Gastrocnemius medialis (tissue), 4 donors: ENCODE measurements around the gene ANAPC7. TPM values are rescaled to one million over a fixed set of nuclear protein-coding genes. Genes with fewer than 3 reads are reported as not detected.

Source experiments
- ATAC-seq, 2 donors: fragments of 150-250 bp; one replicate each; pipeline ENCODE4 v1.9.1; 2016
- DNase-seq, 2 donors: peaks; one replicate each; pipeline ENCODE4 v3.0.0-alpha.2; 2019
- H3K27ac ChIP-seq, 4 donors: fragments of 200-600 bp; sonication (generic); 1 replicate in 1 of 4; 2 replicates in 3 of 4; pipeline ENCODE4 v1.5.1; 2016 to 2018; ENCODE audit warnings: mild to moderate bottlenecking in 2 of 4, moderate library complexity in 1 of 4
- H3K27me3 ChIP-seq, 3 donors: fragments of 200-600 bp; sonication (generic) in 2 of 3; 1 replicate in 1 of 3; 2 replicates in 2 of 3; pipeline versions ENCODE4 v1.5.1 to v1.6.0; 2016 to 2019; ENCODE audit warnings: mild to moderate bottlenecking in 1 of 3, moderate library complexity in 1 of 3
- H3K36me3 ChIP-seq, 2 donors: fragments of 200-600 bp; sonication (generic) in 1 of 2; one replicate each; pipeline ENCODE4 v1.5.1; 2017 to 2018
- H3K4me1 ChIP-seq, 2 donors: fragments of 200-600 bp; sonication (generic) in 1 of 2; one replicate each; pipeline ENCODE4 v1.5.1; 2016 to 2017; ENCODE audit warnings: mild to moderate bottlenecking in 2 of 2
- H3K4me3 ChIP-seq, 4 donors: fragments of 200-600 bp; sonication (generic) in 3 of 4; 1 replicate in 1 of 4; 2 replicates in 3 of 4; pipeline ENCODE4 v1.5.1; 2016 to 2019; ENCODE audit warnings: mild to moderate bottlenecking in 2 of 4
- H3K9me3 ChIP-seq, 3 donors: fragments of 200-600 bp; sonication (generic) in 2 of 3; 1 replicate in 1 of 3; 2 replicates in 2 of 3; pipeline ENCODE4 v1.5.1; 2016 to 2019
- POLR2A ChIP-seq, 2 donors: fragments of 450-650 bp; IDR thresholded peaks; one replicate each; pipeline ENCODE4 v1.6.1; 2017; ENCODE audit warnings: antibody characterized with exemption in 2 of 2, mild to moderate bottlenecking in 2 of 2, moderate library complexity in 2 of 2
- in situ Hi-C, 4 donors: fragments of 200-750 bp; cut with MboI; loops; one replicate each; pipeline versions ENCODE4 v1.15.0 to v1.8.0; 2017; ENCODE audit warnings: low sequenced_read_pairs in 4 of 4
- intact Hi-C: fragments of 100-400 bp; cut with DNase I; formaldehyde crosslinking; loops from one replicate; pipeline ENCODE4 v1.15.1; 2023; ENCODE audit warnings: low total_unique reads
- total RNA-seq, 4 donors: library from RNA; depleted of rRNA; stranded (reverse); fragments of >200 nt; gene quantifications; one replicate each; pipeline versions ENCODE4 v1.1.0 to v1.2.3, GENCODE V29; 2016
- TF ChIP-seq, protein P1 (sequence below), 5 experiments: fragments of 450-650 bp in 3 of 5; fragments of 200-600 bp in 2 of 5; sonication (generic) in 2 of 5; IDR thresholded peaks in 4 of 5; conservative IDR thresholded peaks in 1 of 5; 1 replicate in 4 of 5; 2 replicates in 1 of 5; pipeline ENCODE4 v1.5.1; 2016 to 2019; ENCODE audit warnings: antibody characterized with exemption in 5 of 5, mild to moderate bottlenecking in 3 of 5, moderate library complexity in 3 of 5

The ANAPC7 gene
- total RNA-seq, 4 donors from 2014 or later = 27.5 to 57.1 (median 38.2) TPM

GRCh38 chr12:110339184-110339952, 64.1 kb downstream of the ANAPC7 start:
- in situ Hi-C loops (no loop called here), intact Hi-C loops (no loop called here)
- no peak for ATAC-seq
- TF ChIP-seq POLR2A (IDR thresholded peaks at IDR 0.05) = no peak
- TF ChIP-seq, protein P1, sequence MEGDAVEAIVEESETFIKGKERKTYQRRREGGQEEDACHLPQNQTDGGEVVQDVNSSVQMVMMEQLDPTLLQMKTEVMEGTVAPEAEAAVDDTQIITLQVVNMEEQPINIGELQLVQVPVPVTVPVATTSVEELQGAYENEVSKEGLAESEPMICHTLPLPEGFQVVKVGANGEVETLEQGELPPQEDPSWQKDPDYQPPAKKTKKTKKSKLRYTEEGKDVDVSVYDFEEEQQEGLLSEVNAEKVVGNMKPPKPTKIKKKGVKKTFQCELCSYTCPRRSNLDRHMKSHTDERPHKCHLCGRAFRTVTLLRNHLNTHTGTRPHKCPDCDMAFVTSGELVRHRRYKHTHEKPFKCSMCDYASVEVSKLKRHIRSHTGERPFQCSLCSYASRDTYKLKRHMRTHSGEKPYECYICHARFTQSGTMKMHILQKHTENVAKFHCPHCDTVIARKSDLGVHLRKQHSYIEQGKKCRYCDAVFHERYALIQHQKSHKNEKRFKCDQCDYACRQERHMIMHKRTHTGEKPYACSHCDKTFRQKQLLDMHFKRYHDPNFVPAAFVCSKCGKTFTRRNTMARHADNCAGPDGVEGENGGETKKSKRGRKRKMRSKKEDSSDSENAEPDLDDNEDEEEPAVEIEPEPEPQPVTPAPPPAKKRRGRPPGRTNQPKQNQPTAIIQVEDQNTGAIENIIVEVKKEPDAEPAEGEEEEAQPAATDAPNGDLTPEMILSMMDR (IDR thresholded peaks at IDR 0.05 in 4 of 5, conservative IDR thresholded peaks at IDR 0.05 in 1 of 5) = no peak
- Histone ChIP-seq H3K36me3 (peaks cover 9 to 100% of the 10 kb centered on the region in 2 donors), H3K27ac (peak overlapping the region in 3 of 4 donors; percentile 13 to 36 (median 18)), H3K4me1 (no peaks in the 10 kb centered on the region), H3K9me3 (no peaks in the 10 kb centered on the region), H3K4me3 (no peak overlapping the region), H3K27me3 (no peaks in the 10 kb centered on the region)
- no peak for DNase-seq

- in situ Hi-C loops = no loop called here
- TF ChIP-seq, protein P1 (IDR thresholded peaks at IDR 0.05 in 4 of 5, conservative IDR thresholded peaks at IDR 0.05 in 1 of 5) = peak in 1 of 5 experiments; percentile 3
- TF ChIP-seq POLR2A (IDR thresholded peaks at IDR 0.05) = no peak
- no peaks in the 10 kb centered on the region for H3K27me3 ChIP-seq
- peaks cover 9 to 100% of the 10 kb centered on the region in 2 donors for H3K36me3 ChIP-seq
- intact Hi-C loops = no loop called here
- H3K9me3 ChIP-seq = no peaks in the 10 kb centered on the region
- no peak overlapping the region for H3K4me3 ChIP-seq
- H3K4me1 ChIP-seq = no peaks in the 10 kb centered on the region
- peak overlapping the region; percentile 11 to 21 (median 16) for H3K27ac ChIP-seq
- ATAC-seq (no peak), DNase-seq (no peak)
These were observed 64.8 kb downstream of the ANAPC7 start for GRCh38 chr12:110338754-110339153.

DNA sequence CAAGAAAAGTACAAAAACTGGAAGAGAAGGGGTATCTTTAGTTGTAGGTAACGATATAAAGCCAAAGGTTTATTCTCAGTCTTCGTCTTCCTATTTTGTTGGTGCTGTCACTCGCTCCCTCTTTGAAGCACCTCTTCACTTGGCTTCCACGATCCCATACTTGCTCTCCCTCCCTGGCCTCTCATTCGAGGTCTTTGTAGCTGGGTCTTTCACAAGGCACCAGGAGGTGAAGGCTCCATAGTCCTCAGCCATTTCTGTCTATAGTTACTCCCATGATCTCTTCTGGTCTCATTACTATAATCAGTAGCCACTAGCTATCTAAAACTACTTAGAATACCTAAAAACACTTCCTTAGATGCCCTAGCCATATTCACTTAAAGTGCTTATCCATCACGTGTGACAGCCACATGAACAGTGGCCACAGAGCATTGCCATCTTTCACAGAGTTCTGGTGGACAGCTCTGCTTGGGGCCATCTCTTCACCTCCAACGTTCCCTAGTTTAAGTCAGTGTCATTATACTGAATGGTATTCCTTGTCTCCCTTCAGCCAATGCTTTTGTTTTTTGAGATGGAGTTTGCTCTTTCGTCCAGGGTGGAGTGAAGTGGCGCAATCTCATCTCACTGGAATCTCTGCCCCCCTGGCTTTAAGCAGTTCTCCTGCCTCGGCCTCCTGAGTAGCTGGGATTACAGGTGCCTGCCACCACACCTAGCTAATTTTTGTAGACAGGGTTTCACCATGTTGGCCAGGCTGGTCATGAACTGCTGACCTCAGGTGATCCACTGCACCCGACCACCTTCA, 65.4 kb downstream of the ANAPC7 start:
- no peak for ATAC-seq
- no peaks in the 10 kb centered on the region for H3K9me3 ChIP-seq
- H3K27me3 ChIP-seq = no peaks in the 10 kb centered on the region
- no peaks in the 10 kb centered on the region for H3K4me1 ChIP-seq
- H3K27ac ChIP-seq = peak overlapping the region; percentile 11 to 24 (median 17)
- no peak overlapping the region for H3K4me3 ChIP-seq
- in situ Hi-C loops (no loop called here), intact Hi-C loops (no loop called here)
- peaks cover 9 to 100% of the 10 kb centered on the region in 2 donors for H3K36me3 ChIP-seq
- TF ChIP-seq POLR2A (IDR thresholded peaks at IDR 0.05) = no peak
- TF ChIP-seq, protein P1 (IDR thresholded peaks at IDR 0.05 in 4 of 5, conservative IDR thresholded peaks at IDR 0.05 in 1 of 5) = no peak
- no peak for DNase-seq

DNA sequence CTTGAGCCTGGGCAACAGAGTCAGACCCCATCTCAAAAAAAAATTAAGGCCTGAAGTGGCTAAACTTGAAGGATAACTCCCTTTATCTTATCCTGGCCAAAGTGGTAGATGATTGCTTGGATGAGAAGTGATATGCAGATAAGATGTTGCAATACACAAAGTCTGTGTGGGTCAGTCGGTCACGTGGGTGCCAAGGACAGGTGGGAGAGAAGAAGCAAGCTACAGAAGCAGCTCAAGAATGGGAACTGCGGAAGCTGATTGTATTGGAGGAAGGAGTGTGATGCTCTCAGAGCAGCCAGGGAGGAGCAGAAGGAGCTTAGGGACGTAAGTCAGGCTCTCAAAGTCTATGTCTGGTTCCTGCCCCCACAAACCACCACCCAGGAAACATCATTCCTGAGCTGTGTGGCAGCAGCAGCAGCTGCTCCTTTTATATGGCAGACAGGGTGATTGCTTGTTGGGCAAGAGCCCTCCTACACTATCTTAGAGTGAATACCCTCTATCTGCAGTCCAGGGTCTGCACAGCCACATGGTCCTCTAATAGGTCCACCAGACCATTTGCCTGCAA, 67.9 kb downstream of the ANAPC7 start:
- peaks cover 0 to 8% of the 10 kb centered on the region in 2 donors for H3K4me1 ChIP-seq
- ATAC-seq = no peak
- intact Hi-C loops = no loop called here
- no peaks in the 10 kb centered on the region for H3K9me3 ChIP-seq
- H3K4me3 ChIP-seq = no peak overlapping the region
- no peak for DNase-seq
- H3K27me3 ChIP-seq = no peaks in the 10 kb centered on the region
- in situ Hi-C loops = no loop called here
- TF ChIP-seq, protein P1 (IDR thresholded peaks at IDR 0.05 in 4 of 5, conservative IDR thresholded peaks at IDR 0.05 in 1 of 5) = no peak
- no peak for TF ChIP-seq POLR2A (IDR thresholded peaks at IDR 0.05)
- H3K27ac ChIP-seq = peak overlapping the region; percentile 8 to 36 (median 29)
- H3K36me3 ChIP-seq = peaks cover 5 to 94% of the 10 kb centered on the region in 2 donors
